ENCODE measurements around the gene ASPM.

ASPM gene

GRCh38 chr1:197146101-197147095 is at the start of gene ASPM:
TSS of gene ASPM (minus strand) at chr1:197146669. CDS start at chr1:197146437, 232 bp downstream.
- FAIRE-seq = peak; percentile 98

- no peak for FAIRE-seq
These were observed 48.6 kb upstream of the ASPM start for GRCh38 chr1:197195100-197195499.

- FAIRE-seq = no peak
These were observed 37.7 kb upstream of the ASPM start for GRCh38 chr1:197184190-197184589.

GRCh38 chr1:197183195-197183748 is 36.8 kb upstream of the ASPM start:
- FAIRE-seq = no peak

GRCh38 chr1:197182716-197183115 is 36.2 kb upstream of the ASPM start:
- no peak for FAIRE-seq

GRCh38 chr1:197181982-197182381 is 35.5 kb upstream of the ASPM start:
- no peak for FAIRE-seq

- FAIRE-seq = peak; percentile 86
These were observed 33.9 kb upstream of the ASPM start for GRCh38 chr1:197180252-197180878.

GRCh38 chr1:197178998-197179397 is 32.5 kb upstream of the ASPM start:
- FAIRE-seq = no peak

- FAIRE-seq = no peak
These were observed 28.3 kb upstream of the ASPM start for GRCh38 chr1:197174818-197175217.

GRCh38 chr1:197173571-197174507 is 27.4 kb upstream of the ASPM start:
- no peak for FAIRE-seq

- peak; percentile 39 for FAIRE-seq
These were observed 25.1 kb upstream of the ASPM start for GRCh38 chr1:197171531-197171930.

GRCh38 chr1:197170538-197170937 is 24.1 kb upstream of the ASPM start:
- no peak for FAIRE-seq

GRCh38 chr1:197159461-197159860 is 13.0 kb upstream of the ASPM start:
- FAIRE-seq = no peak

- no peak for FAIRE-seq
These were observed 10.2 kb upstream of the ASPM start for GRCh38 chr1:197156692-197157091.

- FAIRE-seq = no peak
These were observed 6.2 kb upstream of the ASPM start for GRCh38 chr1:197152662-197153061.

- FAIRE-seq = no peak
These were observed 4.7 kb upstream of the ASPM start for GRCh38 chr1:197151185-197151584.

GRCh38 chr1:197150336-197151005 is 4.0 kb upstream of the ASPM start:
- no peak for FAIRE-seq

GRCh38 chr1:197149340-197149739 is 2.9 kb upstream of the ASPM start:
- no peak for FAIRE-seq

GRCh38 chr1:197145446-197146024 is 934 bp downstream of the ASPM start:
- FAIRE-seq = no peak

- FAIRE-seq = no peak
These were observed 1.7 kb downstream of the ASPM start for GRCh38 chr1:197144570-197145325.

- no peak for FAIRE-seq
These were observed 3.2 kb downstream of the ASPM start for GRCh38 chr1:197143276-197143675.
